PC-3 (cell line): Measurements from ENCODE around the gene NOL8. TPM values are rescaled to one million over a fixed set of nuclear protein-coding genes. Genes with fewer than 3 reads are reported as not detected.

Source experiments
- ATAC-seq: fragments of 200-7000 bp; cut with Tn5 transposase; 2 replicates; pipeline ENCODE4 v1.9.1; 2020; ENCODE audit warnings: mild to moderate bottlenecking, moderate library complexity
- BruUV-seq: library from RNA; stranded (reverse); fragments of 400-500 nt; replicated peaks from 2 replicates; lab custom pipeline; 2021; lab: Mats Ljungman, UMichigan
- CTCF ChIA-PET: fragments of 300-600 bp; sonication (Branson Sonifier 250); formaldehyde crosslinking; loops from one replicate; lab custom pipeline; 2022; ENCODE audit warnings: antibody characterized with exemption; lab: Charles Lee
- POLR2A ChIA-PET: fragments of 300-600 bp; sonication (Branson Sonifier 250); formaldehyde crosslinking; loops from one replicate; lab custom pipeline; 2022; ENCODE audit warnings: antibody characterized with exemption; ENCODE audit not compliant: unreplicated experiment; lab: Charles Lee
- DNase-seq: peaks from one replicate; pipeline ENCODE4 v3.0.0-alpha.2; 2015
- H2AFZ ChIP-seq: fragments of 300-600 bp; sonication (generic); 2 replicates; pipeline ENCODE4 v1.6.0; 2016; ENCODE audit warnings: antibody characterized with exemption, low read length
- H3F3A ChIP-seq: fragments of 300-600 bp; sonication (generic); one replicate; pipeline ENCODE4 v1.6.0; 2017; ENCODE audit warnings: antibody characterized with exemption, low read length, control low read depth, mild to moderate bottlenecking; ENCODE audit not compliant: unreplicated experiment
- H3K27ac ChIP-seq: fragments of 300-600 bp; sonication (generic); 2 replicates; pipeline ENCODE4 v1.5.1; 2016; ENCODE audit warnings: mild to moderate bottlenecking, low read length
- H3K27me3 ChIP-seq: fragments of 300-600 bp; sonication (generic); 2 replicates; pipeline ENCODE4 v1.6.1; 2016; ENCODE audit warnings: low read length, mixed read lengths
- H3K36me3 ChIP-seq: fragments of 300-600 bp; sonication (generic); 2 replicates; pipeline ENCODE4 v1.6.1; 2016; ENCODE audit warnings: low read depth, mixed run types, low read length, mixed read lengths
- H3K4me1 ChIP-seq: fragments of 300-600 bp; sonication (generic); 2 replicates; pipeline ENCODE4 v1.5.1; 2016; ENCODE audit warnings: low read length; ENCODE audit not compliant: insufficient read depth
- H3K4me2 ChIP-seq: fragments of 300-600 bp; sonication (generic); 2 replicates; pipeline ENCODE4 v1.6.0; 2016; ENCODE audit warnings: low read length
- H3K4me3 ChIP-seq: fragments of 300-600 bp; sonication (generic); 2 replicates; pipeline ENCODE4 v1.5.1; 2016; ENCODE audit warnings: mild to moderate bottlenecking, low read length, mixed read lengths
- H3K79me2 ChIP-seq: fragments of 300-600 bp; sonication (generic); 2 replicates; pipeline ENCODE4 v1.6.1; 2017; ENCODE audit warnings: low read length, mixed read lengths
- H3K9ac ChIP-seq: fragments of 300-600 bp; sonication (generic); 2 replicates; pipeline ENCODE4 v1.6.0; 2016; ENCODE audit warnings: mild to moderate bottlenecking, low read length
- H3K9me2 ChIP-seq: fragments of 300-600 bp; sonication (generic); replicated peaks from 2 replicates; pipeline ENCODE4 v1.6.1; 2016; ENCODE audit warnings: mixed run types, low read length, mixed read lengths
- H3K9me3 ChIP-seq: fragments of 300-600 bp; sonication (generic); 2 replicates; pipeline ENCODE4 v1.6.1; 2016; ENCODE audit warnings: low read length, mixed read lengths
- H4K20me1 ChIP-seq: fragments of 300-600 bp; sonication (generic); 2 replicates; pipeline ENCODE4 v1.6.1; 2016; ENCODE audit warnings: low read length, mixed read lengths
- CTCF ChIP-seq: fragments of 300-600 bp; sonication (generic); conservative IDR thresholded peaks from 2 replicates; pipeline ENCODE4 v1.5.1; 2017; ENCODE audit warnings: antibody characterized with exemption, low read depth, mild to moderate bottlenecking, low read length
- EZH2 ChIP-seq: fragments of 300-600 bp; sonication (generic); IDR thresholded peaks from one replicate; pipeline ENCODE4 v1.6.1; 2017; ENCODE audit warnings: antibody characterized with exemption, mild to moderate bottlenecking, low read length; ENCODE audit not compliant: unreplicated experiment
- EZH2phosphoT487 ChIP-seq: fragments of 300-600 bp; sonication (generic); IDR thresholded peaks from 2 replicates; pipeline ENCODE4 v1.6.1; 2018; ENCODE audit warnings: mild to moderate bottlenecking, antibody characterized with exemption, low read length, borderline replicate concordance
- intact Hi-C: fragments of 100-400 bp; cut with micrococcal nuclease; formaldehyde crosslinking; loops from 2 replicates; pipeline ENCODE4 v1.9.0; 2023
- total RNA-seq: library from RNA; depleted of rRNA; stranded (reverse); fragments of >200 nt; gene quantifications from 2 replicates; pipeline ENCODE4 v1.2.3, GENCODE V29; 2014

The NOL8 gene
- total RNA-seq, 1 experiment from 2014 or later: 21.0 TPM

- H2AFZ ChIP-seq: no peak overlapping the region
- no peak overlapping the region for H3K27ac ChIP-seq
- intact Hi-C loops: no loop called here
- H3K4me1 ChIP-seq: no peaks in the 10 kb centered on the region
- no peaks in the 10 kb centered on the region for H4K20me1 ChIP-seq
- no peak for DNase-seq
- H3K79me2 ChIP-seq: no peaks in the 10 kb centered on the region
- no peaks in the 10 kb centered on the region for H3K9me2 ChIP-seq
- H3K36me3 ChIP-seq: no peaks in the 10 kb centered on the region
- H3K4me3 ChIP-seq: no peak overlapping the region
- no peaks in the 10 kb centered on the region for H3K9me3 ChIP-seq
- no peaks in the 10 kb centered on the region for H3K27me3 ChIP-seq
- TF ChIP-seq CTCF (no peak), EZH2 (no peak), EZH2phosphoT487 (no peak)
- H3F3A ChIP-seq: no peaks in the 10 kb centered on the region
- BruUV-seq: no TSS peak
- no peak overlapping the region for H3K9ac ChIP-seq
- ATAC-seq: no peak
- no peak overlapping the region for H3K4me2 ChIP-seq
- ChIA-PET CTCF (no interaction called here), POLR2A (no interaction called here)
Measured at GRCh38 chr9:92369075-92369474, 43.9 kb upstream of the NOL8 start.

GRCh38 chr9:92360083-92360482 lies 34.9 kb upstream of the NOL8 start:
- H3K4me1 ChIP-seq: no peaks in the 10 kb centered on the region
- no peaks in the 10 kb centered on the region for H3F3A ChIP-seq
- TF ChIP-seq EZH2phosphoT487 (no peak), EZH2 (no peak), CTCF (no peak)
- no TSS peak for BruUV-seq
- no peaks in the 10 kb centered on the region for H3K27me3 ChIP-seq
- ChIA-PET POLR2A (no interaction called here), CTCF (no interaction called here)
- H3K9ac ChIP-seq: no peak overlapping the region
- H3K9me3 ChIP-seq: 0 out of 2 replicates have a peak, but pooled peaks cover 3% of the 10 kb centered on the region
- H3K4me3 ChIP-seq: no peak overlapping the region
- H4K20me1 ChIP-seq: no peaks in the 10 kb centered on the region
- H3K9me2 ChIP-seq: no peaks in the 10 kb centered on the region
- H3K36me3 ChIP-seq: no peaks in the 10 kb centered on the region
- no peak for ATAC-seq
- DNase-seq: no peak
- no peak overlapping the region for H3K27ac ChIP-seq
- no peak overlapping the region for H3K4me2 ChIP-seq
- no peaks in the 10 kb centered on the region for H3K79me2 ChIP-seq
- H2AFZ ChIP-seq: no peak overlapping the region
- intact Hi-C loops: no loop called here

- ATAC-seq (no peak), DNase-seq (no peak)
- H3K9ac ChIP-seq: no peak overlapping the region
- H4K20me1 ChIP-seq: no peaks in the 10 kb centered on the region
- ChIA-PET CTCF (no interaction called here), POLR2A (no interaction called here)
- 0 out of 2 replicates have a peak, but pooled peaks cover 3% of the 10 kb centered on the region for H3K9me3 ChIP-seq
- no peak overlapping the region for H3K4me2 ChIP-seq
- H3K4me1 ChIP-seq: no peaks in the 10 kb centered on the region
- H3K36me3 ChIP-seq: no peaks in the 10 kb centered on the region
- TF ChIP-seq EZH2: no peak
- no peak for TF ChIP-seq CTCF
- no peak for TF ChIP-seq EZH2phosphoT487
- intact Hi-C loops: no loop called here
- no TSS peak for BruUV-seq
- H3K9me2 ChIP-seq: no peaks in the 10 kb centered on the region
- H3K27me3 ChIP-seq: no peaks in the 10 kb centered on the region
- H3K79me2 ChIP-seq: no peaks in the 10 kb centered on the region
- no peak overlapping the region for H3K4me3 ChIP-seq
- H3K27ac ChIP-seq: no peak overlapping the region
- H3F3A ChIP-seq: no peaks in the 10 kb centered on the region
- H2AFZ ChIP-seq: no peak overlapping the region
Measured at GRCh38 chr9:92359394-92359995, 34.3 kb upstream of the NOL8 start.
